RWPE2 (cell line): ENCODE results near the gene THSD7B.
"Not testable (repeated sequence)": the region's sequence is repeated elsewhere in the genome, so short reads cannot be mapped to it uniquely, and the experiment has no call there.

ENCODE experiments used
- ATAC-seq: fragments of 200-7000 bp; cut with Tn5 transposase; 3 replicates; pipeline ENCODE4 v1.9.1; 2021; ENCODE audit warnings: low read depth
- DNase-seq: peaks from one replicate; pipeline ENCODE4 v3.0.0-alpha.2; 2020; ENCODE audit warnings: low spot score
- H3K27ac ChIP-seq: fragments of 450-650 bp; 2 replicates; pipeline ENCODE4 v1.5.1; 2017; ENCODE audit warnings: mild to moderate bottlenecking; ENCODE audit not compliant: poor library complexity, severe bottlenecking
- H3K27me3 ChIP-seq: fragments of 250-450 bp; sonication (Bioruptor Pico); 2 replicates; pipeline ENCODE4 v1.5.1; 2021; ENCODE audit warnings: mild to moderate bottlenecking, moderate library complexity; ENCODE audit not compliant: insufficient read depth, poor library complexity, severe bottlenecking
- H3K36me3 ChIP-seq: fragments of 250-450 bp; sonication (Bioruptor Pico); 2 replicates; pipeline ENCODE4 v1.5.1; 2020; ENCODE audit warnings: low read depth, mild to moderate bottlenecking, moderate library complexity
- H3K4me1 ChIP-seq: fragments of 250-450 bp; sonication (Bioruptor Pico); 2 replicates; pipeline ENCODE4 v1.5.1; 2021; ENCODE audit warnings: mild to moderate bottlenecking, moderate library complexity; ENCODE audit not compliant: insufficient read depth, poor library complexity, severe bottlenecking
- H3K4me3 ChIP-seq: fragments of 250-450 bp; sonication (Bioruptor Pico); 2 replicates; pipeline ENCODE4 v1.5.1; 2021; ENCODE audit warnings: mild to moderate bottlenecking, moderate library complexity; ENCODE audit not compliant: severe bottlenecking
- H3K9me3 ChIP-seq: fragments of 250-450 bp; sonication (Bioruptor Pico); 2 replicates; pipeline ENCODE4 v1.5.1; 2021; ENCODE audit warnings: mild to moderate bottlenecking, moderate library complexity; ENCODE audit not compliant: severe bottlenecking
- TF ChIP-seq, protein P1 (sequence below): fragments of 450-650 bp; IDR thresholded peaks from one replicate; pipeline ENCODE4 v1.5.1; 2017; ENCODE audit warnings: mild to moderate bottlenecking, moderate library complexity; ENCODE audit not compliant: poor library complexity, severe bottlenecking

Gene THSD7B

GRCh38 chr2:137321566-137321965 is 556.2 kb downstream of the THSD7B start:
- Histone ChIP-seq H3K36me3 (no peaks in the 10 kb centered on the region), H3K27me3 (no peaks in the 10 kb centered on the region), H3K27ac (no peak overlapping the region), H3K4me1 (no peaks in the 10 kb centered on the region), H3K9me3 (no peaks in the 10 kb centered on the region), H3K4me3 (no peak overlapping the region)
- TF ChIP-seq, protein P1, sequence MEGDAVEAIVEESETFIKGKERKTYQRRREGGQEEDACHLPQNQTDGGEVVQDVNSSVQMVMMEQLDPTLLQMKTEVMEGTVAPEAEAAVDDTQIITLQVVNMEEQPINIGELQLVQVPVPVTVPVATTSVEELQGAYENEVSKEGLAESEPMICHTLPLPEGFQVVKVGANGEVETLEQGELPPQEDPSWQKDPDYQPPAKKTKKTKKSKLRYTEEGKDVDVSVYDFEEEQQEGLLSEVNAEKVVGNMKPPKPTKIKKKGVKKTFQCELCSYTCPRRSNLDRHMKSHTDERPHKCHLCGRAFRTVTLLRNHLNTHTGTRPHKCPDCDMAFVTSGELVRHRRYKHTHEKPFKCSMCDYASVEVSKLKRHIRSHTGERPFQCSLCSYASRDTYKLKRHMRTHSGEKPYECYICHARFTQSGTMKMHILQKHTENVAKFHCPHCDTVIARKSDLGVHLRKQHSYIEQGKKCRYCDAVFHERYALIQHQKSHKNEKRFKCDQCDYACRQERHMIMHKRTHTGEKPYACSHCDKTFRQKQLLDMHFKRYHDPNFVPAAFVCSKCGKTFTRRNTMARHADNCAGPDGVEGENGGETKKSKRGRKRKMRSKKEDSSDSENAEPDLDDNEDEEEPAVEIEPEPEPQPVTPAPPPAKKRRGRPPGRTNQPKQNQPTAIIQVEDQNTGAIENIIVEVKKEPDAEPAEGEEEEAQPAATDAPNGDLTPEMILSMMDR = no peak
- ATAC-seq (no peak), DNase-seq (no peak)

GRCh38 chr2:137331562-137331961 is 566.2 kb downstream of the THSD7B start:
- not testable (repeated sequence) for H3K36me3 ChIP-seq, H3K4me3 ChIP-seq, H3K9me3 ChIP-seq, ATAC-seq, H3K27ac ChIP-seq, H3K27me3 ChIP-seq, DNase-seq, H3K4me1 ChIP-seq

DNA sequence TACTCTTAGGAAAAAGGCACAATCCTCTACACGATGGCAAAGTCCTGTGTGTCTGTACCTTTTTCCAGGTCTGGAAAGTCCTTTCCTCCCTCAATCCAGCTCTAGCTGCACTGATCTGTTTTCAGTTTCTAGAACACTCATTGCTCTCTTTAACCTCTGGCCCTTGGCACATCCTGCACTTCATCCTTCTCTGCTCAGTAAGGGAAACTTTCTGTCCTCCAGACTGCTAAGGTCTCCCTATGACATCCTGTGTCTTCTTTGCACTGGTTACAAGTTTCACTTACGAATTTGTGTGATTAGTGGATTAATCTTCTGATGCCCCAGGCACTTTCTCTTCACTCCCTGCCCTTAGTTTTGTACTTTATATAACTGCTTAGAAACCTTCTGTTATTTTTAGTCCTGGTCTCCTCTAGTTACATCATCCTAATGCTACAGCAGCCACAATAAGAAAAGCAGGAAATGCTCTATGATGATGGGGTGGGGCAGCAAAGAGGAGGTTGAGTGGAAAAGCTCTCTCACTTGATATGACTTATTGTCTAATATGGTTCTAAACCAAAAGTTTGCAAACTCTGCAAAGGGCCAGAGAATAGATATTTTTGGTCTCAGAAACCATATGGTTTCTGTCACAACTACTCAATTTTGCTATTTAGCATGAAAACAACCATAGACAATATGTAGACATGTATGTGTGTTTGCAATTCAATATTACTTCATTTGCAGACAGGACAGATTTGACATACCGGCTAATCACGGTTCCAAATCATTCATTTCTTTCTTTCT is 568.2 kb downstream of the THSD7B start:
- peak; percentile 83 for ATAC-seq
- no peaks in the 10 kb centered on the region for H3K27me3 ChIP-seq
- DNase-seq = no peak
- no peaks in the 10 kb centered on the region for H3K36me3 ChIP-seq
- peaks cover 7% of the 10 kb centered on the region for H3K4me1 ChIP-seq
- TF ChIP-seq, protein P1 = no peak
- peak overlapping the region; percentile 16 for H3K27ac ChIP-seq
- no peak overlapping the region for H3K4me3 ChIP-seq
- H3K9me3 ChIP-seq = no peaks in the 10 kb centered on the region

DNA sequence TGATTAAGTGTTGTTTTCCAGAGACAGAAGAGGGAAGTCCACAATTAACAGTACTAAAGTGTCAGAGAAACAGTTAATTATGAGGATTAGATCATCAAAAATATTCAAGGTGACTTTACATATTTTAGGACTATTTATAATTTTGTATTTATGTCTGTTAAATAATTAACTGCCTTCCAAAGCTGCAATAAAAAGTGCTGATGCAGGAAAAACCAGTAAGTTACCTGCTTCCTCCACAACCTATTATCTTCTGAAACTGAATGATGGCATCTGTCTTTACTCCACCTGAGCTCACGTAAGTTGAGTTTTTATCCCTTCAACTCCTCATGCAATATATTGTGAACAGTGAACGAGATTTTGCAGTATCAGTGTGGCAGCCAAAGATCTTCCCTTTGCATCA is 570.7 kb downstream of the THSD7B start:
- TF ChIP-seq, protein P1 = no peak
- ATAC-seq (no peak), DNase-seq (no peak)
- no peaks in the 10 kb centered on the region for H3K9me3 ChIP-seq
- no peak overlapping the region for H3K4me3 ChIP-seq
- no peaks in the 10 kb centered on the region for H3K36me3 ChIP-seq
- no peaks in the 10 kb centered on the region for H3K27me3 ChIP-seq
- no peak overlapping the region for H3K27ac ChIP-seq
- H3K4me1 ChIP-seq = peaks cover 7% of the 10 kb centered on the region

DNA sequence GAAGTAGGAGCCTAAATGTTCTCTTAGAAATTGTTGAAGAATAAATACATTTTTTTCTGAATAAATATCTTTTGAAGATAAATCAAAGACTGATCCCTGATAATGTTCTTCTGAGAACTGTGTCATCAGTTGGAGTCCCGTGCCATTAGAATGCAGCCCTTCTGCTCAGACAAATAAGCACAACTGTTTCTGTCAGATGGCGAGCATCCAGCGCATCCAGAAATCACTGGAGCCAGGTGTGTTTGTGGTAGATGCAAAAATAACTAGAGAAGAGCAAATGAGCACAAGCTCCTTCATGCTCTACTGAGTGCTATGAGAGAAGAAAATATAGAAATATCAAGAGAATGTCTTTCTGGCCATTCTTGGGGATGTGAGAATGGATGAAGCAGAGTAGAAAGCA is 573.7 kb downstream of the THSD7B start:
- TF ChIP-seq, protein P1 = no peak

More for the DNA sequence above, 573.7 kb downstream of the THSD7B start:
- Histone ChIP-seq H3K27ac (no peak overlapping the region), H3K4me3 (no peak overlapping the region), H3K4me1 (peaks cover under 1% of the 10 kb centered on the region), H3K9me3 (no peaks in the 10 kb centered on the region), H3K36me3 (no peaks in the 10 kb centered on the region), H3K27me3 (no peaks in the 10 kb centered on the region)
- DNase-seq = no peak
- no peak for ATAC-seq
